Measurements from ENCODE around the gene MALSU1.
"Not testable (repeated sequence)": the region's sequence is repeated elsewhere in the genome, so short reads cannot be mapped to it uniquely, and the experiment has no call there.

Gene MALSU1

GRCh38 chr7:23287612-23288011 lies 11.5 kb upstream of the MALSU1 start:
- DNase-seq, result no peak

- DNase-seq, result no peak
Observed at GRCh38 chr7:23290993-23291392, 8.1 kb upstream of the MALSU1 start.

DNA sequence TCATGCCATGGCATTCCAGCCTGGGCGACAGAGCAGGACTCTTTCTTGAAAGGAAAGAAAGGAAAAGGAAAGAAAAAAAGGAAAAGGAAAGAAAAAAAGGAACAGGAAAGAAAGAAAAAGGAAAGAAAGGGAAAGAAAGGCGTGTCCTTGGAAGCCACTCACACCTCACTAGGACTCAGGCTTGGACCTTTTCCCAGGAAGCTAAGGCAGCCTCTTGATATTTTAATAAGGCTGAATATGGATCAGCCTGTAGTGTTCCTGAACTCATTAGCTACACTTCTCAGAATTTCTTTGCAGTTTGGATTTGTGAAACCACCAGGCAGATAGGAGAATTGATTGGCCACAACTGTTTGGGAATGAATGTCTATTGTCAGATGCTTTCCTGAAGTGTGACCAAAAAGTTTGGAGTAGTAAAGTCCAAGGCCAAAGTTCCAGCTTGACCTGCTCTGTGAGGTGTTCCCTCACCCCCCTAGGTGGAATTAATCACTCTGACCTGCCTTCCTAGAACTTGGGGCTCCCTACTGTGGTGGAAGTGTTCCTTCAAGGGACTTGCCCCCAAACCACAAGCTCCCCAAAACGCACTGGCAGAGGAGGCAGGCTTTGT lies 7.1 kb upstream of the MALSU1 start:
- no peak for DNase-seq

DNA sequence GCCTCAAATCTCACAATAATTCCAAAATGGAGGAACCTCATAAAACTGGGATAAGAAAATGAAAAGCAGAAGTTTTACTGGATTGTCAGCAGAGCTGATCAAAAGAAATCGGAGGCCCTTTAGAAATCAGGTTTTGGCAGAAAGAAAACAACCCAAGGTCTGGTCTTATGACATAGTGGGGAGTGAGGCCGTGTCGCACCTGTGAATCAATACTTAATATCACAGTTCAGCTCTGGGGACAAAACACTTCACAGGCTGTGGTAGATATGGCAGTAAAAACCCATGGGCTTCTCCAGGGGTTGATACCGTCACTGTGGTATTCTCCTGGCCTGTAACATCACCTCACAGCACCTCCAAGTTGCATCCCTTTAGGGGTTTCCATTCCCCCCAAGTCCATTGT lies 6.5 kb upstream of the MALSU1 start:
- DNase-seq, result no peak

- DNase-seq, result no peak
Observed at GRCh38 chr7:23293500-23294073, 5.6 kb upstream of the MALSU1 start.

DNA sequence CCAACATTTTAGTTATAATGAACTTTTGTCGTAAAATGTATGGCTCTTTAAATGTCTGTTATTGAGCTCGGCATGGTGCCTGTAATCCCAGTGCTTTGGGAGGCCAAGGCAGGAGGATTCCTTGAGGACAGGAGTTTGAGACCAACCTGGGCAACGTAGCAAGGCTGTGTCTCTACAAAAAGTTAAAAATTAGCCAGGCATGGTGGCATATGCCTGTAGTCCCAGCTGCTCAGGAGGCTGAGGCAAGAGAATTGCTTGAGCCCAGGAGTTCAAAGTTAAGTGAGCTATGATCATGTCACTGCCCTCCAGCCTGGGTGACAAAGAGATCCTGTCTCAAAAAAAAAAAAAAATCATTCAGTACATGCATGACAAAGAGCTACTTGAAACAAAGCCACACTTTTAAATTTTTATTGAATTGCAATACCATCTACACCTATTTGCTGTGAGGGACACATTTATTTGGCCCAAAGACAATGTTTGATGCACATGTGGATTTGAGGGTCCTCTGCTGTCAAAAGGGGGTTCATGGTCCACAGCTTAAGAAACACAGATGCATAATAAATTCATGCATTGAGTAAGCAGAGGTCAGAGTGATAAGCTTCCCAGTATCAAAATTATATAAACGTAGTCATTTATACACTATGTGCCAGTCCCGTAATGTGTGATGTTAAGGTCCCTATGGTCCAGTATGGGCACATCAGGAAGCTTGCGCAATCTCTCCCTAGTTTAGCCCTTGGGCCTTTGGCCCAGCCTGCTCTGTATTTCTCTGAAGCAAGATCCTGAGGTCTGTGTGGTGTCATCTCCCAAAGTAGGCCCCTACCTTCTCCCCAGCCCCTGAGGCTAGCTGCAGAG lies 4.4 kb upstream of the MALSU1 start:
- no peak for DNase-seq

- no peak for DNase-seq
Observed at GRCh38 chr7:23295401-23295697, 3.8 kb upstream of the MALSU1 start.

GRCh38 chr7:23298141-23298881 lies 828 bp upstream of the MALSU1 start:
- DNase-seq, result peak; percentile 65

- DNase-seq, result no peak
Observed at GRCh38 chr7:23299770-23300300, 696 bp downstream of the MALSU1 start.

GRCh38 chr7:23306936-23307521 lies 7.9 kb downstream of the MALSU1 start:
- DNase-seq, result no peak

DNA sequence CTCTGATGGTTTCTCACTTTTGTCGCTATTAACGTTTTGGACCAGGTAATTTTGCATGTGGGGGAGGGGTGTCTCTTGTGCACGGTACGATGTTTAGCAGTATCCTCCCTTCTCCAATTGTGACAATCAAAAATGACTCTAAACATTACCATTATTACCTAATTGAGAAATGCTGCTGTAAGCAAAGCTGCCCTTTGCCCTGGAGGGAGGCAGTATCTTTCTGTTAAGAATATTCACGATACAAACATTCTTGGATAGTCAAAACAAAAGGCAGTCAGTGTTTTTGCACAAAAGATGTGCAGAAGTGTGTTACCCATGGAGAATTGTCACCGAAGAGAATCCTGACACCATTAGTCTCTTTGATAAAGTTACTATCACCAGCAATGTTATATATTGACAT lies 9.6 kb downstream of the MALSU1 start:
- no peak for DNase-seq

DNA sequence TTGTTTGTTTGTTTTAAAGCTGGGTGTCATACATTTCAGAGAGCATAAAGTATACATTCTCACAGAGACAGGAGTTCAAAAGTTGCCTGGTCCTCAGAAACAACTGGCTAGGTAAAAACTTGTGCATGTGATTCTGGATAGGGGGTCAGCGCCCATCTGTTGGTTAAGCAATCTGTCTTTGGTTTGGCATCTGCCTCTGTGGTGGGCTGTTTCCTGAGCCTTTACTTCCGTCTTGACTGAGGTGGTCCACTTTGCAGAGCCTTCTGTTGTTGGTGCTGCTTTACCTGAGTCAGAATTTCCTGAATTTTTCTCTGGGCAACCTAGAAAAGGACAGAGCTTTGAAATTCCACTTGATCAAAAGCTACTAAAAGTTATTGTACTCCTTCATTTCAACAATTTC lies 13.0 kb downstream of the MALSU1 start:
- not testable (repeated sequence) for DNase-seq

DNA sequence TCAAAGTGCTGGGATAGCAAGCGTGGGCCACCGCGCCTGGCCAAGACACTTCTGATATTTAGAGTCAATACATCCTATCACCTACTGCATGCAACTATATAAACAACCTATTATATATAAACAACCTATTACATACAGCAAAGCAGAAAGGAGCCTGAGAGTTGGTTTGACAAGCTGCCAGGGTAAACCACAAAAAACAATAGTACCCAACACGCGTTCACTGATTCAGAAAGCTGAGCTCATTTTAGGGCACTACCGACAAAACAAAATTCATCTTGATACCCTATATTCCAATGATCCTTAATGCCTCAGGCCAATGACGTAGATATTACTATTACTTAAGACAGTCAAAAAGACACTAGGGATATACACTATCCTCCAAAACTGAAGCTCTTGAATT lies 16.2 kb downstream of the MALSU1 start:
- DNase-seq, result no peak

DNA sequence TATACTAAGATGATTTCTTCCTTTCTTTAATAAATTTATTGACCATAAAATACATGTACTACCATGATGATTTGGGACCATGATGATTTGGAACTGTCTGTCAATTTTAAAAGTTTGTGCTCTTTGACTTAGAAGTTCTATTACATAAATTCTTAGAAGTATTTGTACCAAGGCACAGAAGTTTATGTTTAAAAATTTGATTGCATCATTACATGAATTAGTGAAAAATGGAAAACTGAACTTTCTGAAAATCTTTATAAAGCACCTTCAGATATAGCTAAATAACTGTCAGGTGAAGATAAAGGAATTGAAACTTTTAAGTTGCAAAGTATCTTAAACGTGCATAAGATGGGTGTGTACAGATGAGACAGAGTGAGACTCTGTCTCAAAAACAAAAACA lies 32.0 kb downstream of the MALSU1 start:
- no peak for DNase-seq

DNA sequence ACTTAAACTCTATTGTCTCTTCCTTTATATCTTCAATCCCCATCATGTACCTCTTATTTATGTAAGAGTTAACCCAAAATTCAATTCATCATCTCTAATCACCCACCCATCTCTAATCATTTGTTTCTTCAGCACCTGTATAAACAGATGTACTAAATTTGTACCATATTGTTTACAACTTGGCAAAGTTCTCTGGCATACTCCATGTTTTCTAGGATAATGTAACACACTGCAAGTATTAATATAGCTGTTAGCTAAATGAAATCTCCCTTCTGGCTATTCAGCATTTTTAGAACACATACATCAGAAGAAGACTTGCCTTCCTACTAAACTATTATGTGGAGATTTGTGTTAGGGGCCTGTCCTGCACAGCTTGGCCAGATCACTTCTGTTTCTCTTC lies 33.1 kb downstream of the MALSU1 start:
- no peak for DNase-seq

DNA sequence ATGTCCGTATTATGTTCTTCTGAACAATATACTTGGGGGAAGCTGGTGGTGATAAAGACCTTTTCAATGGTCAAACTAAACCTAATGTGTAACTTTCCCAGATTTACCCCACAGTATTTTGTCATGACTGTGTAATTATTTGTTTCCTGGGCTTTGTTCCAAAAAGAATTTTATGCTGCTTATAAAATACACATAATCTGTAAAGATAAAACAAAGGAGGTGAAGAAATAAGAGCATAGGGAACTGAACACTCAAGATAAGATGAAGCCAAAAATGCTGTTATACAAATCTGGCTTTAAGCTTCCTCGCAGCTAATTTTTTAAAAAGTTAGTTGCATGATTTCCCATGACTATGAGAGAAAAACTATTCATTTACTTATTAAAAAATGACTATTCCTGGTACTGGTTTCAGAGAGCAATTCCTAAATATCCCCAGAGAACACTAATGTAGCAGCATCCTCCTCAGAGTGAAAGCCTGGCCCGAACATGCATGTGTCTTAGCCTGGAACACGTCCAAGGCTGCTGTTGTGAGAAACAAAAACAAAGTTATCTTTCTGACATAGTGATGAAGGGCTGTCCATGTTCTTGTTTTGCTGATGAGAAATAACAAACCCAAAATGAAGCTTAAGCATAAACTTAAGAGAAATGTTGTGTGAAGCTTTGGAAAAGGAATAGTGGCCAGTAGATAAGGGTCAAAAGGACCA lies 33.9 kb downstream of the MALSU1 start:
- DNase-seq, result peak; percentile 67

GRCh38 chr7:23333671-23334246 lies 34.6 kb downstream of the MALSU1 start:
- DNase-seq, result peak; percentile 40

DNA sequence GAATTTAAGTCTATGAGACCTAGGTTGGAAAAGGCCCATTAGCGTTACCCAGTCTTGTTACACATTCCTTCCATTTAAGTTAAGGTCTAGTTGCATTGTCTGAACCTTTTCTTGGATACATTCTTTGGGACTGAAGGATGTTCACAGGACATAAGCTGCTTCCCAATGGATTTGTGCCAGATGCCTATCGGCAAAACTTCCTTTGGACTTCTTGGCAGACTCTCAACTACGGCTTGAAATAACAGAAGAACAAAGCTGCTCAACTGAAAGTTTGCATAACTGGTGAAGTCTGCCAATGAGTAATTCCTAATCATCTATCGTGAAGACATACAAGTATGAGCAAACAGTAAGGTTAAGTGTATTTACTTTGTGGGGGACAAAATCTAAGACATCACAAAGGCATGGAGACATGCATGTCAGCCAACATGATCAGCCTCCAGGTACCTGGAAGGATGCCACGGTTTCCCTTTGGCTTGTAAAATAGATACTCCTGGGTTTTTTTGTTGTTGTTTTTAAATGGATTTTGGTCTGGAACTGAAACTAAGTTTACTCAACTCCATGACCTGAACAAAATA lies 35.4 kb downstream of the MALSU1 start:
- no peak for DNase-seq

DNA sequence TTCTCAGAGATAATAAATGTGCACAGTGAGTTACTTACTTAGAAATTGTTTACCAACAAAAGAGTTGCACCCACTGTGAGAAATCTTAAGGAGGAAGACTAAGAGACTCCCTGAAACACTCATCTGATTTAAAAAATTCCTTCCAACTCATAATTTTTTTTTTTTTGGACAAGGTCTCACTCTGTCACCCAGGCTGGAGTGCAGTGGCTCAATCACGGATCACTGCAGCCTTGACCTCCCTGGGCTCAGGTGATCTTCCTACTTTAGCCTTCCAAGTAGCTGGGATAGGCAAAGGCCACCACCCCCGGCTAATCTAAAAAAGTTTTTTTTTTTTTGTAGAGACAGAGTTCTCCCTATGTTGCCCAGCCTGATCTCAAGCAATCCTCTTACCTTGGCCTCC lies 36.0 kb downstream of the MALSU1 start:
- DNase-seq, result no peak

DNA sequence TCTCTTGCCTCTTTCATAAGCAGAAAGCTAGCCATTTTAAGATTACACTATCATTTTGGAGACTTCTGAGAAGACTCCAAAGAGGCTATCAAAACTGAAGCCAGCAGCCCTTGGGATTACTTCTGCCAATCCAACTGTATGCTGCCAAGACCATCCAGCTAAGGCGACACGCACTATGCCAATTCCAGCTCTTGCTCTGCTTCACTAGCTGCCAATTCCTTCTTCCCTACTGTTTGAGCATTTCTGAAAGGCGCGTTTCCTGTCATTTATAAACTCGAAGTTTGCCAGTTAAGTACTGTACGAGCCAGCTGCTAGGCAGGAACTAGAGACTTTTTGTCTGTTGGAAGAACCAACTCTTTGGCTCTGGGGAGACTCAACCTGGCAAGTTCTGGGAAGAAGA lies 36.5 kb downstream of the MALSU1 start:
- DNase-seq, result no peak

DNA sequence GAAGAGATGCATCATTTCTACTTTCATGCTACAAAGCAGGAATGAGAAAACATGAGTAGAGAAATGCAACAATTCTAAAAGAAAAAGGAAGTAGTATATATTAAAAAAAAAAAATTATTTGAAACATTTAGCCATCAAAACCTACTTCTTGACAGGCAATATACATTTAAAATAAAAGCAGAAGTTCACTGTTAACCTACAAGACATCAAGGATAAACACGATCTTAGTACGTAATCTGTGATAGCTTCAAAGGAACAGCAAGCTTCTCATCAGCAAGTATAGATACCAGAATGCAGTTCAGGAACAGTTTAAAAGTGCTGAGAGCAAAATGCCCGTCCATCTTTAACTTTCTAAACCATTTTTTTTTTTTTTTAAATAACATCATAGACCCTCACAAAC lies 36.9 kb downstream of the MALSU1 start:
- no peak for DNase-seq

- DNase-seq, result no peak
Observed at GRCh38 chr7:23336799-23337283, 37.7 kb downstream of the MALSU1 start.
